ENCODE measurements around the gene UBA52. TPM values are rescaled to one million over a fixed set of nuclear protein-coding genes. Genes with fewer than 3 reads are reported as not detected.

The UBA52 gene
- total and polyA plus RNA-seq, 10 of the 15 experiments (the other 5 are each of a cell fraction or from before 2014, with no cell fraction given) = 1,131 to 2,392 (median 1,645) TPM

GRCh38 chr19:18603958-18604819, 32.5 kb downstream of the UBA52 start:
- H2AFZ ChIP-seq (ENCODE audit: control insufficient read depth, low read depth, low read length) = no peak overlapping the region
- no peak for TF ChIP-seq TCF3 (IDR thresholded peaks at IDR 0.05; ENCODE audit: borderline replicate concordance, insufficient read depth, low read depth, low read length)
- TF ChIP-seq MTA2 (IDR thresholded peaks at IDR 0.05; ENCODE audit: low read depth) = no peak
- no peak for TF ChIP-seq NKRF (conservative IDR thresholded peaks at IDR 0.05)
- TF ChIP-seq ETV6 (conservative IDR thresholded peaks at IDR 0.05 in 1 of 2, IDR thresholded peaks at IDR 0.05 in 1 of 2; ENCODE audit: borderline replicate concordance in 1 of 2, low read depth in 1 of 2) = no peak
- TF ChIP-seq IRF3 (IDR thresholded peaks at IDR 0.05) = no peak
- TF ChIP-seq ATF3 (IDR thresholded peaks at IDR 0.05; ENCODE audit: borderline replicate concordance, extremely low read depth, low read depth, low read length) = no peak
- TF ChIP-seq PAX8 (IDR thresholded peaks at IDR 0.05) = no peak
- no peak for TF ChIP-seq KDM1A (IDR thresholded peaks at IDR 0.05; ENCODE audit: borderline replicate concordance)
- no peak for TF ChIP-seq CREB1 (IDR thresholded peaks at IDR 0.05; ENCODE audit: low read depth)
- no peak for TF ChIP-seq JUNB (IDR thresholded peaks at IDR 0.05)
- no peak for TF ChIP-seq SREBF2 (IDR thresholded peaks at IDR 0.05; ENCODE audit: low read length)
- no peak for TF ChIP-seq HCFC1 (IDR thresholded peaks at IDR 0.05; ENCODE audit: low read length)
- TF ChIP-seq E4F1 (IDR thresholded peaks at IDR 0.05; ENCODE audit: borderline replicate concordance, partially characterized antibody) = no peak
- TF ChIP-seq SUPT20H (IDR thresholded peaks at IDR 0.05; ENCODE audit: borderline replicate concordance, control insufficient read depth, low read depth, low read length) = no peak
- no peak for TF ChIP-seq HSF1 (IDR thresholded peaks at IDR 0.05; ENCODE audit: low read depth, low read length)
- no peak overlapping the region for H3K4me2 ChIP-seq (ENCODE audit: control insufficient read depth, insufficient read depth)
- H4K20me1 ChIP-seq (ENCODE audit: control insufficient read depth, insufficient read depth) = no peaks in the 10 kb centered on the region; the same call in none of the 2 replicates
- no TSS peak for BruUV-seq (replicated peaks)
- H3K27me3 ChIP-seq (replicated peaks in 1 of 2; ENCODE audit: control insufficient read depth in 2 of 2, insufficient read depth in 2 of 2, low read length in 1 of 2) = peaks cover 14 to 20% of the 10 kb centered on the region in 2 experiments
- no peak for DNase-seq (ENCODE audit: low read depth, low spot score)
- H3K4me1 ChIP-seq (ENCODE audit: control insufficient read depth, insufficient read depth, low read length) = no peaks in the 10 kb centered on the region
- ChIA-PET CTCF (no interaction called here), SMC1A (ENCODE audit: uncharacterized antibody, unreplicated experiment) (no interaction called here), RAD21 (ENCODE audit: unreplicated experiment) (no interaction called here), POLR2A (no interaction called here)
- 14% methylated on average over 18 of the region's 26 CpGs for WGBS (ENCODE audit: insufficient coverage, insufficient replicate concordance, low lambda C conversion rate, missing lambda C conversion rate)
- intact Hi-C loops (cut with micrococcal nuclease; ENCODE audit: unreplicated experiment) (no loop called here), in situ Hi-C loops (cut with MboI) (no loop called here)
- H3K27ac ChIP-seq (ENCODE audit: control insufficient read depth, insufficient read depth) = no peak overlapping the region
- ATAC-seq = no peak
- no peaks in the 10 kb centered on the region for H3K79me2 ChIP-seq (ENCODE audit: control insufficient read depth, insufficient read depth, low read length)
- no peak overlapping the region for H3K4me3 ChIP-seq
- no peak for FAIRE-seq
- no peak overlapping the region for H3K9ac ChIP-seq (ENCODE audit: control insufficient read depth, insufficient read depth, low read length)
- no peaks in the 10 kb centered on the region for H3K9me3 ChIP-seq (replicated peaks; ENCODE audit: control insufficient read depth, insufficient read depth, low read length)
- H3K36me3 ChIP-seq (ENCODE audit: control insufficient read depth in 2 of 2, insufficient read depth in 2 of 2, low read length in 1 of 2) = no peaks in the 10 kb centered on the region
